MM.1S (cell line): ENCODE results near the gene MEF2C.

Experiments used
- DNase-seq: peaks from one replicate; pipeline ENCODE4 v3.0.0-alpha.2; 2015
- H2AFZ ChIP-seq: fragments of 300-600 bp; sonication (generic); 2 replicates; pipeline ENCODE4 v1.6.0; 2016; ENCODE audit warnings: antibody characterized with exemption, low read length
- H3F3A ChIP-seq: fragments of 300-600 bp; sonication (generic); 2 replicates; pipeline ENCODE4 v1.6.1; 2016; ENCODE audit warnings: mild to moderate bottlenecking, antibody characterized with exemption, low read length, moderate library complexity, mixed read lengths; ENCODE audit not compliant: insufficient read depth
- H3K27ac ChIP-seq: fragments of 300-600 bp; sonication (generic); 2 replicates; pipeline ENCODE4 v1.5.1; 2016; ENCODE audit warnings: mild to moderate bottlenecking, low read length
- H3K27me3 ChIP-seq: fragments of 300-600 bp; sonication (generic); replicated peaks from 2 replicates; pipeline ENCODE4 v1.6.0; 2016; ENCODE audit warnings: low read length; ENCODE audit not compliant: insufficient read depth
- H3K36me3 ChIP-seq: fragments of 300-600 bp; sonication (generic); replicated peaks from 2 replicates; pipeline ENCODE4 v1.6.1; 2016; ENCODE audit warnings: mild to moderate bottlenecking, low read length, mixed read lengths; ENCODE audit not compliant: insufficient read depth
- H3K4me1 ChIP-seq: fragments of 300-600 bp; sonication (generic); 2 replicates; pipeline ENCODE4 v1.6.1; 2016; ENCODE audit warnings: low read length, mixed read lengths
- H3K4me2 ChIP-seq: fragments of 300-600 bp; sonication (generic); 2 replicates; pipeline ENCODE4 v1.6.0; 2016; ENCODE audit warnings: low read depth, low read length
- H3K4me3 ChIP-seq: fragments of 300-600 bp; sonication (generic); 2 replicates; pipeline ENCODE4 v1.5.1; 2016; ENCODE audit warnings: low read length, mixed read lengths
- H3K79me2 ChIP-seq: fragments of 300-600 bp; sonication (generic); 2 replicates; pipeline ENCODE4 v1.6.1; 2016; ENCODE audit warnings: mixed run types, low read length, mixed read lengths
- H3K9ac ChIP-seq: fragments of 300-600 bp; sonication (generic); 2 replicates; pipeline ENCODE4 v1.6.1; 2016; ENCODE audit warnings: low read length, mixed read lengths
- H3K9me2 ChIP-seq: fragments of 300-600 bp; sonication (generic); replicated peaks from 2 replicates; pipeline ENCODE4 v1.6.1; 2016; ENCODE audit warnings: mild to moderate bottlenecking, low read length, mixed read lengths; ENCODE audit not compliant: insufficient read depth
- H3K9me3 ChIP-seq: fragments of 300-600 bp; sonication (generic); replicated peaks from 2 replicates; pipeline ENCODE4 v1.6.1; 2016; ENCODE audit warnings: mild to moderate bottlenecking, low read length, mixed read lengths; ENCODE audit not compliant: insufficient read depth
- H4K20me1 ChIP-seq: fragments of 300-600 bp; sonication (generic); 2 replicates; pipeline ENCODE4 v1.6.1; 2016; ENCODE audit warnings: mild to moderate bottlenecking, low read length, moderate library complexity, mixed read lengths; ENCODE audit not compliant: insufficient read depth
- CTCF ChIP-seq: fragments of 300-600 bp; sonication (generic); IDR thresholded peaks from 2 replicates; pipeline ENCODE4 v1.5.1; 2016; ENCODE audit warnings: antibody characterized with exemption, low read length, mixed read lengths
- EZH2 ChIP-seq: fragments of 300-600 bp; sonication (generic); optimal IDR thresholded peaks from 2 replicates; pipeline ENCODE3; 2017; ENCODE audit warnings: low read depth, mild to moderate bottlenecking, antibody characterized with exemption, low read length, mixed read lengths
- EZH2phosphoT487 ChIP-seq: fragments of 300-600 bp; sonication (generic); IDR thresholded peaks from 2 replicates; pipeline ENCODE4 v1.6.1; 2018; ENCODE audit warnings: antibody characterized with exemption, low read length

MEF2C gene

GRCh38 chr5:88678770-88679381 is 204.1 kb downstream of the MEF2C start:
- H3K4me1 ChIP-seq = peaks cover 10% of the 10 kb centered on the region
- no peak overlapping the region for H3K27ac ChIP-seq
- no peaks in the 10 kb centered on the region for H3K9me3 ChIP-seq
- no peak overlapping the region for H3K4me3 ChIP-seq
- no peak for DNase-seq
- no peaks in the 10 kb centered on the region for H4K20me1 ChIP-seq
- H3K27me3 ChIP-seq = no peaks in the 10 kb centered on the region
- H3K9ac ChIP-seq = no peak overlapping the region
- H3K4me2 ChIP-seq = no peak overlapping the region
- TF ChIP-seq CTCF (no peak), EZH2phosphoT487 (no peak), EZH2 (no peak)
- H3K36me3 ChIP-seq = no peaks in the 10 kb centered on the region
- H2AFZ ChIP-seq = no peak overlapping the region
- H3K79me2 ChIP-seq = peaks cover 19% of the 10 kb centered on the region
- peaks cover 34% of the 10 kb centered on the region for H3F3A ChIP-seq
- no peaks in the 10 kb centered on the region for H3K9me2 ChIP-seq

- Histone ChIP-seq H3K9ac (no peak overlapping the region), H3K27me3 (no peaks in the 10 kb centered on the region), H3K4me1 (peaks cover 16% of the 10 kb centered on the region), H3F3A (peaks cover 41% of the 10 kb centered on the region), H3K79me2 (peaks cover 19% of the 10 kb centered on the region), H3K4me2 (no peak overlapping the region), H2AFZ (no peak overlapping the region), H3K9me2 (no peaks in the 10 kb centered on the region), H3K9me3 (no peaks in the 10 kb centered on the region), H4K20me1 (no peaks in the 10 kb centered on the region), H3K36me3 (no peaks in the 10 kb centered on the region), H3K27ac (no peak overlapping the region), H3K4me3 (no peak overlapping the region)
- DNase-seq = no peak
- TF ChIP-seq EZH2phosphoT487 = no peak
- no peak for TF ChIP-seq EZH2
- TF ChIP-seq CTCF = no peak
These were observed 204.8 kb downstream of the MEF2C start for GRCh38 chr5:88677943-88678769.

GRCh38 chr5:88677376-88677895 is 205.5 kb downstream of the MEF2C start:
- Histone ChIP-seq H3K9ac (no peak overlapping the region), H3K9me3 (no peaks in the 10 kb centered on the region), H3F3A (peaks cover 41% of the 10 kb centered on the region), H3K4me1 (peaks cover 16% of the 10 kb centered on the region), H3K9me2 (no peaks in the 10 kb centered on the region), H3K79me2 (peaks cover 19% of the 10 kb centered on the region), H3K4me2 (peak overlapping the region; percentile 68), H3K27me3 (no peaks in the 10 kb centered on the region), H3K4me3 (peak overlapping the region; percentile 79; the same call in 1 of the 2 replicates), H4K20me1 (no peaks in the 10 kb centered on the region), H3K27ac (no peak overlapping the region), H3K36me3 (no peaks in the 10 kb centered on the region), H2AFZ (no peak overlapping the region)
- TF ChIP-seq EZH2 = no peak
- TF ChIP-seq CTCF = no peak
- TF ChIP-seq EZH2phosphoT487 = no peak
- DNase-seq = no peak
